ENCODE data around the gene TDRD7. TPM values are rescaled to one million over a fixed set of nuclear protein-coding genes. Genes with fewer than 3 reads are reported as not detected.

The TDRD7 gene
- total and polyA plus RNA-seq, 2 of the 13 experiments (the other 11 are each of a cell fraction or from before 2014, with no cell fraction given): 9.8 to 15.5 TPM

GRCh38 chr9:97386733-97387503 lies 25.0 kb upstream of the TDRD7 start (continued):
- TF ChIP-seq ZBTB25 (CRISPR knock-in tag; IDR thresholded peaks at IDR 0.05): peak; percentile 86
- no peak for TF ChIP-seq TIGD3 (CRISPR knock-in tag; IDR thresholded peaks at IDR 0.05; ENCODE audit: borderline replicate concordance)
- no peak for TF ChIP-seq ZNF143 (CRISPR knock-in tag; IDR thresholded peaks at IDR 0.05)
- TF ChIP-seq CENPX (CRISPR knock-in tag; IDR thresholded peaks at IDR 0.05): no peak
- TF ChIP-seq ZNF33A (CRISPR knock-in tag; IDR thresholded peaks at IDR 0.05; ENCODE audit: borderline replicate concordance): no peak
- peak; percentile 57; the same call in 1 of the 2 replicates for TF ChIP-seq NCOA2 (CRISPR knock-in tag; IDR thresholded peaks at IDR 0.05)
- no peak for TF ChIP-seq ZNF646 (CRISPR knock-in tag; IDR thresholded peaks at IDR 0.05)
- TF ChIP-seq ZNF7 (CRISPR knock-in tag; IDR thresholded peaks at IDR 0.05): no peak
- TF ChIP-seq ZKSCAN5 (CRISPR knock-in tag; IDR thresholded peaks at IDR 0.05): no peak
- no peak for TF ChIP-seq ZNF512B (CRISPR knock-in tag; IDR thresholded peaks at IDR 0.05; ENCODE audit: borderline replicate concordance)
- TF ChIP-seq KLF11 (CRISPR knock-in tag; IDR thresholded peaks at IDR 0.05): no peak; the same call in 1 of the 2 replicates
- TF ChIP-seq ARID4A (CRISPR knock-in tag; IDR thresholded peaks at IDR 0.05; ENCODE audit: borderline replicate concordance): no peak; the same call in 1 of the 2 replicates

Data from HepG2 (cell line).